ENCODE data around the gene BTD.
A peak's percentile ranks its signal among the peaks of the same experiment; 100 is the strongest.

BTD gene

GRCh38 chr3:15637131-15637951 lies 35.8 kb downstream of the BTD start:
- DNase-seq = no peak

GRCh38 chr3:15638193-15638890 lies 36.8 kb downstream of the BTD start:
- DNase-seq = peak; percentile 37

- no peak for DNase-seq
These were observed 37.3 kb downstream of the BTD start for GRCh38 chr3:15638891-15639262.

GRCh38 chr3:15645246-15645645 lies 43.7 kb downstream of the BTD start:
- DNase-seq = no peak

GRCh38 chr3:15645740-15646501 lies 44.4 kb downstream of the BTD start:
- DNase-seq = no peak

- no peak for DNase-seq
These were observed 45.4 kb downstream of the BTD start for GRCh38 chr3:15646851-15647511.

GRCh38 chr3:15647611-15648167 lies 46.1 kb downstream of the BTD start:
- peak; percentile 66 for DNase-seq

- DNase-seq = no peak
These were observed 47.8 kb downstream of the BTD start for GRCh38 chr3:15649341-15649740.

GRCh38 chr3:15649858-15650257 lies 48.3 kb downstream of the BTD start:
- DNase-seq = no peak

- DNase-seq = no peak
These were observed 49.9 kb downstream of the BTD start for GRCh38 chr3:15651396-15651795.

- no peak for DNase-seq
These were observed 51.8 kb downstream of the BTD start for GRCh38 chr3:15653321-15653720.

GRCh38 chr3:15654127-15654526 lies 52.6 kb downstream of the BTD start:
- DNase-seq = no peak

GRCh38 chr3:15654891-15655290 lies 53.3 kb downstream of the BTD start:
- no peak for DNase-seq

GRCh38 chr3:15656342-15656741 lies 54.8 kb downstream of the BTD start:
- DNase-seq = no peak

GRCh38 chr3:15657016-15657415 lies 55.5 kb downstream of the BTD start:
- no peak for DNase-seq

GRCh38 chr3:15659254-15659975 lies 57.9 kb downstream of the BTD start:
- DNase-seq = no peak

GRCh38 chr3:15660055-15660935 lies 58.8 kb downstream of the BTD start:
- DNase-seq = no peak

GRCh38 chr3:15664144-15664543 lies 62.6 kb downstream of the BTD start:
- no peak for DNase-seq

- DNase-seq = no peak
These were observed 64.1 kb downstream of the BTD start for GRCh38 chr3:15665510-15666150.

- DNase-seq = no peak
These were observed 64.7 kb downstream of the BTD start for GRCh38 chr3:15666277-15666676.

GRCh38 chr3:15667484-15667883 lies 65.9 kb downstream of the BTD start:
- no peak for DNase-seq

Data from OCI-M1 (cell line).